Measurements from ENCODE around the gene TEX2. TPM values are rescaled to one million over a fixed set of nuclear protein-coding genes. Genes with fewer than 3 reads are reported as not detected.

The TEX2 gene
- polyA plus RNA-seq, 1 of the 3 experiments (the other 2 are of a cell fraction) = 24.0 TPM

DNA sequence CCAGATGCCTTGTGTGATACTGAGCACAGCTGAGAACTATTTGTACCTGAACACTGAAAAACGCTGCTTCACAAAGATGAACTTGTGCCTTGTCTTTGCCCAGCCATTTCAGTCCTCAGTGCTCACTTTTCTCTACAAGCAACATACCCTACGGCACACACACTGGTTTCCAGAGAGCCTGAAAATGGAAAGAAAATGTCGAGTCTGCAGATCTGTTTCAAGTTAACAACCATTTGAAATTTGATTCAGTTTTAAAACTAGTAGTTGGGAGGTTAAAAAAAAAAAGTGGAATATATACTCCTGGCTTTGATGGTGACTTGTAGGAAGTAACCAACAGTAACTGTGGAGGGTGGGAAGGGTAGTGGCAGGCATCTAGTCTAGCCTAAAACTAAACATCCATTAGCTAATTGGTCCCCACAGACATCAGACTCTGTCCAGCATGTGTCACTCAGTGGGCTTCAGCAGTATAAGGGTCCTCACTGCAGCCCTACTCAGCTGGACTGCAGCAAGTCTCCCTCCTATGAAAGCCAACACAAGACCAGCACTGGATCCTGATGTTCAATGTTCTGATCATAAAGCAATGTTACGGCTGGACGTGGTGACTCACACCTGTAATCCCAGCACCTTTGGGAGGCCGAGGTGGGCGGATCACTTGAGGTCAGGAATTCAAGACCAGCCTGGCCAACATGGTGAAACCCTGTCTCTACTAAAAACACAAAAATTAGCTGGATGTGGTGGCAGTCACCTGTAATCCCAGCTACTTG, 160.3 kb downstream of the TEX2 start (continued):
- no peak for TF ChIP-seq JUND (IDR thresholded peaks at IDR 0.05)

GRCh38 chr17:64099543-64099942, 163.5 kb downstream of the TEX2 start:
- Histone ChIP-seq H3K4me1 (ENCODE audit: control insufficient read depth in 1 of 2, insufficient read depth in 2 of 2, low read depth in 1 of 2, low read length in 1 of 2) (no peaks in the 10 kb centered on the region; a peak in 1 of 4 replicates), H3K9ac (no peak overlapping the region), H3K9me3 (no peaks in the 10 kb centered on the region), H3K27ac (ENCODE audit: low read depth in 2 of 2, low read length in 1 of 2) (no peak overlapping the region), H2AFZ (ENCODE audit: low read depth) (no peak overlapping the region), H3K27me3 (ENCODE audit: insufficient read depth) (no peaks in the 10 kb centered on the region), H3F3A (replicated peaks; ENCODE audit: insufficient read depth) (peaks cover 14% of the 10 kb centered on the region), H4K20me1 (ENCODE audit: insufficient read depth) (no peaks in the 10 kb centered on the region), H3K4me3 (ENCODE audit: low read depth in 2 of 2, low read length in 1 of 2) (no peak overlapping the region), H3K79me2 (ENCODE audit: insufficient read depth) (no peaks in the 10 kb centered on the region), H3K36me3 (replicated peaks in 1 of 2; ENCODE audit: control insufficient read depth in 1 of 2, insufficient read depth in 2 of 2, low read length in 1 of 2) (peaks cover 3 to 13% of the 10 kb centered on the region in 2 experiments), H3K9me2 (no peaks in the 10 kb centered on the region), H3K4me2 (no peak overlapping the region)
- no peak for DNase-seq
- CTCF ChIA-PET = interaction anchor here (2.0 kb wide), 1 partner anchor 71 kb away, joined by 8 read pairs; no protein-coding TSS in a partner anchor
- 91% methylated on average over 6 of the region's 6 CpGs for WGBS (ENCODE audit: low lambda C conversion rate)
- TF ChIP-seq RCOR1 (IDR thresholded peaks at IDR 0.05; ENCODE audit: low read length) (no peak), FOXJ3 (CRISPR knock-in tag; IDR thresholded peaks at IDR 0.05) (no peak), FOSL2 (IDR thresholded peaks at IDR 0.05; ENCODE audit: borderline replicate concordance, low read depth) (no peak), FOXM1 (IDR thresholded peaks at IDR 0.05; ENCODE audit: low read depth) (no peak), ELF1 (IDR thresholded peaks at IDR 0.05) (no peak), GABPA (IDR thresholded peaks at IDR 0.05; ENCODE audit: low read depth) (no peak), CHD2 (IDR thresholded peaks at IDR 0.05; ENCODE audit: low read length, partially characterized antibody) (no peak), SIN3A (IDR thresholded peaks at IDR 0.05; ENCODE audit: borderline replicate concordance, low read depth, low read length) (no peak), RAD21 (IDR thresholded peaks at IDR 0.05; ENCODE audit: low read length) (no peak), NRF1 (IDR thresholded peaks at IDR 0.05; ENCODE audit: low read depth, low read length) (no peak)
- TF ChIP-seq, protein P1, sequence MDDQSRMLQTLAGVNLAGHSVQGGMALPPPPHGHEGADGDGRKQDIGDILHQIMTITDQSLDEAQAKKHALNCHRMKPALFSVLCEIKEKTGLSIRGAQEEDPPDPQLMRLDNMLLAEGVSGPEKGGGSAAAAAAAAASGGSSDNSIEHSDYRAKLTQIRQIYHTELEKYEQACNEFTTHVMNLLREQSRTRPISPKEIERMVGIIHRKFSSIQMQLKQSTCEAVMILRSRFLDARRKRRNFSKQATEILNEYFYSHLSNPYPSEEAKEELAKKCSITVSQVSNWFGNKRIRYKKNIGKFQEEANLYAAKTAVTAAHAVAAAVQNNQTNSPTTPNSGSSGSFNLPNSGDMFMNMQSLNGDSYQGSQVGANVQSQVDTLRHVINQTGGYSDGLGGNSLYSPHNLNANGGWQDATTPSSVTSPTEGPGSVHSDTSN (IDR thresholded peaks at IDR 0.05) = no peak
- POLR2A ChIA-PET = no interaction called here

Small RNA genes lying within 50 kb of the gene (small RNA-seq; reads per million reads assigned to genes)
- 138 to 11,037 (median 1,203) reads per million in 7 experiments for gene SNORD104

Other genes starting within 250 kb of the TEX2 start
- 0.08 TPM in 1 of 2 replicates, not detected in the other for gene ICAM2, start 242.6 kb downstream of the TEX2 start, polyA plus RNA-seq (2012; rRNA removed)
- gene ERN1, start 133.1 kb downstream of the TEX2 start, polyA plus RNA-seq (2012; rRNA removed) = 6.9 and 7.3 TPM in 2 replicates
- 0.10 TPM in 2 replicates for gene PECAM1, start 127.6 kb upstream of the TEX2 start, polyA plus RNA-seq (2012; rRNA removed)
- 4.9 and 6.0 TPM in 2 replicates for gene MILR1, start 185.9 kb upstream of the TEX2 start, polyA plus RNA-seq (2012; rRNA removed)
- 18.0 and 20.1 TPM in 2 replicates for gene POLG2, start 233.8 kb upstream of the TEX2 start, polyA plus RNA-seq (2012; rRNA removed)
- gene DDX5, start 243.0 kb upstream of the TEX2 start, polyA plus RNA-seq (2012; rRNA removed) = 1,642 and 1,870 TPM in 2 replicates
- gene CEP95, start 243.7 kb upstream of the TEX2 start, polyA plus RNA-seq (2012; rRNA removed) = 30.8 and 40.1 TPM in 2 replicates